Coronary artery (tissue), 2 donors: ENCODE measurements around the gene KRT84.
"Not testable (repeated sequence)": the region's sequence is repeated elsewhere in the genome, so short reads cannot be mapped to it uniquely, and the experiment has no call there.

ENCODE experiments used
- DNase-seq: peaks from one replicate; pipeline ENCODE4 v3.0.0-alpha.2; 2017; ENCODE audit warnings: low spot score
- H3K27ac ChIP-seq, 2 donors: fragments of 200-600 bp; sonication (generic); one replicate each; pipeline ENCODE4 v1.5.1; 2016 to 2019
- H3K4me3 ChIP-seq: fragments of 200-600 bp; sonication (generic); 2 replicates; pipeline ENCODE4 v1.5.1; 2016; ENCODE audit warnings: mild to moderate bottlenecking, moderate library complexity
- TF ChIP-seq, protein P1 (sequence below): fragments of 200-600 bp; sonication (generic); IDR thresholded peaks from one replicate; pipeline ENCODE4 v1.5.1; 2019; ENCODE audit warnings: antibody characterized with exemption

The KRT84 gene

DNA sequence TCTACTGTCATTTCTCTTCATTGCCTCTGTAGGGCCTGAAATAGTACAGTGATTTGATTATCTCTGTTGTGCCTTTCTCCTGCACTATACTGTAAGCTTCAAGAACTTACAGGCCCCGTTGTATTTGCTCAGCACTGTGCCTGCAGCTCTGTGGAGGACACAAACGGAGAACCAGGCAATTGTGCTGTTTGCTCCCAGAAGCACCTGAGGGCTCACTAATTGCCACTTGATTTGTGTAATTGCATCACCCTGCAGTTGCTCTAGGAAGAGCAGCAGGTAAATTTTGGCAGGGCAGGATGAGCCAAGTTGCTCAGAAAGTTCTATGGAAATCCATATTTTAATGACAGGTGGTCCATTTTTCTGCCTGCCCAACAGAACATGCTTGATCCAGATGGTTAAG, 32.3 kb upstream of the KRT84 start:
- TF ChIP-seq, protein P1, sequence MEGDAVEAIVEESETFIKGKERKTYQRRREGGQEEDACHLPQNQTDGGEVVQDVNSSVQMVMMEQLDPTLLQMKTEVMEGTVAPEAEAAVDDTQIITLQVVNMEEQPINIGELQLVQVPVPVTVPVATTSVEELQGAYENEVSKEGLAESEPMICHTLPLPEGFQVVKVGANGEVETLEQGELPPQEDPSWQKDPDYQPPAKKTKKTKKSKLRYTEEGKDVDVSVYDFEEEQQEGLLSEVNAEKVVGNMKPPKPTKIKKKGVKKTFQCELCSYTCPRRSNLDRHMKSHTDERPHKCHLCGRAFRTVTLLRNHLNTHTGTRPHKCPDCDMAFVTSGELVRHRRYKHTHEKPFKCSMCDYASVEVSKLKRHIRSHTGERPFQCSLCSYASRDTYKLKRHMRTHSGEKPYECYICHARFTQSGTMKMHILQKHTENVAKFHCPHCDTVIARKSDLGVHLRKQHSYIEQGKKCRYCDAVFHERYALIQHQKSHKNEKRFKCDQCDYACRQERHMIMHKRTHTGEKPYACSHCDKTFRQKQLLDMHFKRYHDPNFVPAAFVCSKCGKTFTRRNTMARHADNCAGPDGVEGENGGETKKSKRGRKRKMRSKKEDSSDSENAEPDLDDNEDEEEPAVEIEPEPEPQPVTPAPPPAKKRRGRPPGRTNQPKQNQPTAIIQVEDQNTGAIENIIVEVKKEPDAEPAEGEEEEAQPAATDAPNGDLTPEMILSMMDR, result no peak
- DNase-seq, result no peak
- H3K27ac ChIP-seq, result peak overlapping the region in 1 of 2 donors; percentile 85
- no peak overlapping the region for H3K4me3 ChIP-seq

DNA sequence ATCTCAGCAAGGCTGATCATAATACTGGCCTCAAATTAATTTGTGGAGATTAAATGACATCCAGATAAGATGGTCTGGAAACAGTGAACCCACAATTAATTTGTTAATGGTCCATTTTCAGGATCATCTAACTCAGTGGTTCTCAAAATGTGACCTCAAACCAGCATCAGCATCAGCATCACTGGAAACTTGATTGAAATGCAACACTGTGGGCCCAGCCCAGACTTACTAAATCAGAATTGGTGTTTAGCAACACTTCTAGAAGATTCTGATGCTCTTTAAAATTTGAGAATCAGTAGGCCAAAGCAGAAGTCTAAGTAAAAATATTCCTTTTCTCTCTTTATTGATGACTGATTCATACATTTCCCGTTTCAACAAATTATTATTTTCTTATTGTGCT, 31.3 kb upstream of the KRT84 start:
- DNase-seq, result no peak
- peak overlapping the region in 1 of 2 donors; percentile 85 for H3K27ac ChIP-seq
- TF ChIP-seq, protein P1, result no peak

DNA sequence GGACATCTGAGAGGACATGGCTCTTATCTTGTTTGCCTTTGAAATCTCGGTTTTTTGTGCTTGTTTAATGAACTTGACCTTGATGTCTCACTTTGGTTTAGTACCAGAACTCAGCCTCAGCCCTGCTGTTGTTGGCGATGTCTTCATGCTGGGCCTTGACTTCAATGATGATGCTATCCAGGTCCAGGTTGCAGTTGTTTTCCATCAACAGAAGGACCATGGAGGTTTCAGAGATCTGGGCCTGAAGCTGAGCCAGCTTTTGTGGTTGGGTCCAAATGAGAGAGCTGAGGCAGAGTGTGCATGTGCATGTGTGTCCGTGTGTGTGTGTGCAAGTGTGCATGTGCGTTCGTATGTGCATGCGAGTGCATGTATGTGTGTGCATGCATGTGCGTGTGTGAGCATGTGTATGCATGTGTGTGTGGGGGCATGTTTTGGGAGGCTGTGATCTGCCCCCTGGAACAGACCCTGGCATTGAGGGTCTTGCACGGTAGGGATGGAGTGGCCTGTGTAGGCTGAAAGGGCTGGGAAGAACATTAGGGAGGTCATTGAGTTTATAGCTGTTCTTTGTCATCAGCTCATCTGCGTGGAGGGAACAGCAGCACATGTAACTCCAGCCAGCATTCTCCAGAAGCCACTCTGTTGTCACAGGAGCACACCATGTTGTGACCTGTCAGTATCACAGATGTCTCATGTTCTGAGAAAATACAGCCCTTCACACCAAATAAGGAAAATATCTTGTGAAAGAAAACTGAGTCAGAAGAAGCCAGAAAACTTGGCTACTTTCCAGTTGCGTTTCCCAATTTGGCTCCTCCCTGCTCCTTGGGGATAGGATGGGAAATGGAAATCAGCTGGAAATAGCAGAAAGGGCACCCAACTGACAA, 30.7 kb upstream of the KRT84 start:
- no peak for DNase-seq
- TF ChIP-seq, protein P1, result no peak
- peak overlapping the region in 1 of 2 donors; percentile 85 for H3K27ac ChIP-seq
- H3K4me3 ChIP-seq, result no peak overlapping the region

More for the DNA sequence above, 31.3 kb upstream of the KRT84 start:
- no peak overlapping the region for H3K4me3 ChIP-seq

DNA sequence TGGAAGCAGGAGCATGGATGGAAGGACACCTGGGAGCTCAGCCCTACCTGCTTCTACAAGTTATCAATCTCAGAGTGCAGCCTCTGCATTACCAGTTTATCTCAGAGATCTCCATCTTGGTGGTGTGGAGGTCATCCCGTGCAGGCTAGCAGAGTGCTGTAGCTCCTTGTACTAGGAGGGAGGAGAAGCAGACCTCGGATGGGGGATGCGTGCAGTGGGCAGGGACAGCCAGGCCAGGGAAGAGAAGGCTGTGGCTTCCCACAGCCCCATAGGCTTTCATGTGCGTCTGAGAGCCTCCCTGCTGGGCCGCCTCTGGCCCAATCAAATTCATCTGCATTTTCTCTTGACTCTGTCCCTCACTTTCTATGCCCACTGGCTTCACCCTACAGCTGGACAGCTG, 29.5 kb upstream of the KRT84 start:
- H3K4me3 ChIP-seq, result no peak overlapping the region
- H3K27ac ChIP-seq, result peak overlapping the region in 1 of 2 donors; percentile 73
- no peak for DNase-seq
- TF ChIP-seq, protein P1, result no peak

DNA sequence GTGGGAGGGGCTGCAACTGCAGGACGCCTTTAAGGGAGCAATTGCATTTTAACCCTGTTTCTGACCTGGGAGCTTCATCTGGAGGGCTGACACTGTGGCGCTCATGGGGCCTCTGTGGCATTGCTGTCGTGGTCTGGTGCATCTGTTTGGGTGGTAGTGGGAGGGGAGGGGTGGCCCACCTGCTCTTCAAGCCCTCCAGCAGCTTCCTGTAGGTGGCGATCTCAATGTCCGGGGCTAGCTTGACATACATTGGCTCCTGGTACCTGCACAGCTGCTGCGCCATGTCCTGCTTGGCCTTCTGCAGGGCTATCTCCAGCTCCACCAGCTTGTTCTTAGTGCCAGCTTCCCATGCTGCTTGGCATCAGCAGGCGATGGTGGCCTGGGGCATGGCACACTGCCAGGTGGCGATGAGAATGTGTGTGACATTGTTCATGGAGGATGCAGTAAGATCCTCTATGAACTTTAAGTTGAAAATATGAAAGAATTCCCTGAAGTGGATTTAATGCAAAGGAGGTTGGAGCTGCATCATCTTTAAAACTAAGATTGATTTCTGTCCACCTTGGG, 28.4 kb upstream of the KRT84 start:
- TF ChIP-seq, protein P1, result no peak

DNA sequence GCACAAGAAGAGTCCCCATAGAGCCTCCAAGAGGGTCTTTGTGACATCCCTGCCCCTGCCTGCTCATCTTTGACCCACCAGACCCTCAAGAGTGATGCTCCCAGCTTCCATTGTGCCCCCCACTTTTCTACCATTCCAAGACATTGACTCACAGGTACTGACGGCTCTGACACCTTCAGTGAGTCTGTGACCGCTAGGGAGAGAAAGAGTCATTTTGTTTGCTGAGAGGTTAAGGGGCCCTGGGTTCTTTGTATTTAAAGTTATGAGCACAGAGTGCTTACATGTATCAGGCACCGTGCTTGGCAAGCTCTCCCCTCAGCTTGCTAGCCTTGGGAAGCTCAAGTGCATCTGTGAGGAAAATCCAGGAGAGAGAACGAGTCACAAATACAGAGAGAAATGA, 27.8 kb upstream of the KRT84 start:
- Histone ChIP-seq H3K4me3 (no peak overlapping the region), H3K27ac (no peak overlapping the region)
- TF ChIP-seq, protein P1, result no peak
- DNase-seq, result no peak

More for the DNA sequence above, 28.4 kb upstream of the KRT84 start:
- Histone ChIP-seq H3K4me3 (no peak overlapping the region), H3K27ac (no peak overlapping the region)
- no peak for DNase-seq

DNA sequence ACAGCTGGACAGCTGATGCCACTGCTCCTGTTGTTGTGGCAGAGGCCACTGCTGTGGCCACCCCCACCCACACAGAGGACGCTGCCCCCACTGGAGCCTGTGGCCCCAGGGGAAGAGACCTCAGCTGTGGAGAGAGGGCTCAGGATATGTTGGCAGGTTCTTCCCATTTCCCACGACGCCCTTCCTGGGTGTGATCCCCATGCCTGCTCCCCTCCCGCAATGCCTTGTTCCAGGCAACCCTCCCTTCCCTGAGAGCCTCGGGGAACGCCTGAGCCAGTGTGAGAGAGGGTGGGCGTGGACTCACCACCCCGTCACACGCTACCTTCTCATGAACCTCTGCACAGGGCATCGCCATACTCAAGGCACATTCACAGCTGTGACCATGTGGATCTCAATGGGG, 26.4 kb upstream of the KRT84 start:
- TF ChIP-seq, protein P1, result no peak
- Histone ChIP-seq H3K27ac (no peak overlapping the region), H3K4me3 (no peak overlapping the region)
- no peak for DNase-seq

DNA sequence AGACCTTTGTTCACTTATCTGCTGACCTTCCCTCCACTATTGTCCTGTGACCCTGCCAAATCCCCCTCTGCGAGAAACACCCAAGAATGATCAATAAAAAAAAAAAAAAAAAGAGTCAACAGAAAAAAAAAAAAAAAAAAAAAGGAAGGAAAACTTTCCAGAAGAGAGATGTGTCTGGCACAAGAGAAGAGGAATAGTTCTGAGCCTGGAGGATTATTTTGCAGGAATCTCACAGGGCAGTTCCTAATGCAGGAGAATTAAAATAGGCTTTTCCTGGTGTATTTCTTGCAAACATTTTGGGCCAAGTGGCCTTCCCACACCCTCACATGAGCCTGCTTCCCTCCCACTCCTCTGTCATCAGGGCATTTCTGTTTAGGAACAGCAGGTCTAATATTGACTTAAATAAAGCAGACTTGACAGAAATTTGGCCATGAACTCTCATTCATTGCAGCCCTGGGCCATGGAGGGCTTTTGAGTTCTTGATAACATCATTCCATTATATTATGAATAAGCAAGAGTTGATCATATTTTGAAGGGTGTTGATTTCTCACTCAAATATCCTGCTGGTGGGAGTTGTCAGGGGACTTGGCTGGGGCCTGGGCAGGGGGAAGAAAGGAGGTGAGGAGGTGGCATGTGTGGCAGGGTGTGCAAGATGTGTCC, 25.3 kb upstream of the KRT84 start:
- DNase-seq, result not testable (repeated sequence)

More for the DNA sequence above, 25.3 kb upstream of the KRT84 start:
- H3K4me3 ChIP-seq, H3K27ac ChIP-seq: not testable (repeated sequence)
